Thoracic aorta (tissue), 2 donors: ENCODE measurements around the gene ACTR6. TPM values are rescaled to one million over a fixed set of nuclear protein-coding genes. Genes with fewer than 3 reads are reported as not detected.

Source experiments
- ATAC-seq: fragments of 150-250 bp; one replicate; pipeline ENCODE4 v1.8.0; 2017; ENCODE audit warnings: low read depth; ENCODE audit not compliant: insufficient number of reproducible peaks, low FRiP score
- DNase-seq: peaks from one replicate; pipeline ENCODE4 v3.0.0-alpha.2; 2020; ENCODE audit warnings: low spot score
- H3K27ac ChIP-seq, 2 donors: fragments of 200-600 bp; sonication (generic); 1 replicate in 1 of 2; 2 replicates in 1 of 2; pipeline ENCODE4 v1.5.1; 2016; ENCODE audit warnings: mild to moderate bottlenecking in 2 of 2, moderate library complexity in 2 of 2
- H3K27me3 ChIP-seq: fragments of 200-600 bp; sonication (generic); replicated peaks from 2 replicates; pipeline ENCODE4 v1.6.0; 2016; ENCODE audit warnings: mild to moderate bottlenecking; ENCODE audit not compliant: insufficient read depth
- H3K36me3 ChIP-seq: fragments of 200-600 bp; sonication (generic); one replicate; pipeline ENCODE4 v1.5.1; 2016
- H3K4me1 ChIP-seq, 2 donors: fragments of 200-600 bp; sonication (generic); 1 replicate in 1 of 2; 2 replicates in 1 of 2; pipeline versions ENCODE4 v1.5.1 to v1.6.0; 2016; ENCODE audit warnings: low read depth in 2 of 2, mild to moderate bottlenecking in 1 of 2; ENCODE audit not compliant: control insufficient read depth in 1 of 2
- H3K4me3 ChIP-seq: fragments of 200-600 bp; sonication (generic); 2 replicates; pipeline ENCODE4 v1.5.1; 2016; ENCODE audit warnings: mild to moderate bottlenecking
- H3K9me3 ChIP-seq: fragments of 200-600 bp; sonication (generic); 2 replicates; pipeline ENCODE4 v1.5.1; 2016
- total RNA-seq, 2 donors: library from RNA; depleted of rRNA; stranded (reverse); fragments of >200 nt; gene quantifications; one replicate each; pipeline versions ENCODE4 v1.1.0 to v1.2.3, GENCODE V29; 2016
- TF ChIP-seq, protein P1 (sequence below): fragments of 200-600 bp; sonication (generic); IDR thresholded peaks from one replicate; pipeline ENCODE4 v1.5.1; 2019; ENCODE audit warnings: antibody characterized with exemption

Gene ACTR6
- total RNA-seq, 2 donors from 2014 or later = 17.6 to 130 TPM

DNA sequence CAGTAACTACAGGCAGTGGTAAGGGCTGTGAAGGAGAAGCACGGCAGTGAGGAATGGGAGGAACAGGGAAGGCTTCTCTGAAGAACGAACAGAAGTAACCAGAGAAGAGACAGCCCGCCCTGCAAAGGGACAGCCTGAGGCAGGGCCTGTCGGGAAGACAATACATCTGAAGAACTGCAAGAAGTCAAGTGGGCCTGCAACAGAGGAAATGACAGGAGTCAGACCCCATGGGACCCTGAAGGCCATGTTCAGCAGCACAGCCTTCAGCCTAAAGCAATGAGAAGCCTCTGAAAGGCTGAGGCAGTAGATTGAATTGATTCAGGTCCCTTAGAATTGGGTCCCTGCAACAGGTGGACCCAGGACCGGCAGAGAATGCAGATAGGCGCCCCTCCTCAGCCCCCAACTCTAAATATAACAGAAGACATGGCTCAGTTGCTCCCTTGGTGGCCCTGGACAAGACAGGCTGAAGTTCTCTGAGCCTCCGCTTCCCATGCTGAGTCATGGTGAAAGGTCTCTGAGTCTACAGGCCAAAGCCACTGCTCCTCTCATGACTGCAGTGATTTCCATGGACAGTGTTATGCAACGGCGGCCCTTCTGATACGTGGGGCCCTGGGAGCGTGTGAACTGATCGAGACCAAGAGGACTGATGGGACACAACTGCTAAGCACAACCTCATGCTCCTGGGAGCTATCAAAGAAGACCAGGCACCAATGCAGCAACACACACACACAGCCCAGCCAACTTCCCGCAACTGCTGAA lies 10.8 kb upstream of the ACTR6 start:
- DNase-seq = no peak
- H3K27me3 ChIP-seq = no peaks in the 10 kb centered on the region
- no peaks in the 10 kb centered on the region for H3K36me3 ChIP-seq
- no peak overlapping the region for H3K27ac ChIP-seq
- no peak for ATAC-seq
- H3K4me3 ChIP-seq = no peak overlapping the region
- peaks cover 4 to 18% of the 10 kb centered on the region in 2 donors for H3K4me1 ChIP-seq
- no peaks in the 10 kb centered on the region for H3K9me3 ChIP-seq
- TF ChIP-seq, protein P1, sequence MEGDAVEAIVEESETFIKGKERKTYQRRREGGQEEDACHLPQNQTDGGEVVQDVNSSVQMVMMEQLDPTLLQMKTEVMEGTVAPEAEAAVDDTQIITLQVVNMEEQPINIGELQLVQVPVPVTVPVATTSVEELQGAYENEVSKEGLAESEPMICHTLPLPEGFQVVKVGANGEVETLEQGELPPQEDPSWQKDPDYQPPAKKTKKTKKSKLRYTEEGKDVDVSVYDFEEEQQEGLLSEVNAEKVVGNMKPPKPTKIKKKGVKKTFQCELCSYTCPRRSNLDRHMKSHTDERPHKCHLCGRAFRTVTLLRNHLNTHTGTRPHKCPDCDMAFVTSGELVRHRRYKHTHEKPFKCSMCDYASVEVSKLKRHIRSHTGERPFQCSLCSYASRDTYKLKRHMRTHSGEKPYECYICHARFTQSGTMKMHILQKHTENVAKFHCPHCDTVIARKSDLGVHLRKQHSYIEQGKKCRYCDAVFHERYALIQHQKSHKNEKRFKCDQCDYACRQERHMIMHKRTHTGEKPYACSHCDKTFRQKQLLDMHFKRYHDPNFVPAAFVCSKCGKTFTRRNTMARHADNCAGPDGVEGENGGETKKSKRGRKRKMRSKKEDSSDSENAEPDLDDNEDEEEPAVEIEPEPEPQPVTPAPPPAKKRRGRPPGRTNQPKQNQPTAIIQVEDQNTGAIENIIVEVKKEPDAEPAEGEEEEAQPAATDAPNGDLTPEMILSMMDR = no peak

DNA sequence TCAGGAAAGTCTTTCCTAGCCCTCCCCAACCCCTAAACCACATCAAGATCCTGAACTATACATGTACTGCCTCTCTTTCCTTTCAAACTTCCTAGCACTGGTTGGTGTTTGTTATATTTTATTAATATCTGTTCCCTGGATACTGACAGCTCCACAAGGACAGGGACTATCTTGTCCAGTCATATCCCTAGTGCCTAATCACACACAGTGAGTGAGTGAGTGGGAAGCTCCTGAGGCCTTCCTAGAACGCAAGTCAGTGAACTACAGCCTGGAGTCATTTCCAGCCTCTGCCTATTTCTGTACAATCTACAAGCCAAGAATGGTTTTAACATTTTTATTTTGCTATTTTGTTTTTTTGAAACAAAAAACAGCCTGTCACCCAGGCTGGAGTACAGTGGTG lies 7.5 kb upstream of the ACTR6 start:
- DNase-seq = no peak
- H3K27me3 ChIP-seq = no peaks in the 10 kb centered on the region
- H3K4me1 ChIP-seq = no peaks in the 10 kb centered on the region
- H3K27ac ChIP-seq = no peak overlapping the region
- TF ChIP-seq, protein P1 = no peak
- H3K4me3 ChIP-seq = no peak overlapping the region
- no peaks in the 10 kb centered on the region for H3K36me3 ChIP-seq
- ATAC-seq = no peak
- H3K9me3 ChIP-seq = no peaks in the 10 kb centered on the region

- H3K4me3 ChIP-seq = no peak overlapping the region
- no peaks in the 10 kb centered on the region for H3K9me3 ChIP-seq
- H3K36me3 ChIP-seq = no peaks in the 10 kb centered on the region
- H3K27me3 ChIP-seq = no peaks in the 10 kb centered on the region
- H3K4me1 ChIP-seq = peaks cover 14 to 23% of the 10 kb centered on the region in 2 donors
- no peak overlapping the region for H3K27ac ChIP-seq
- ATAC-seq (no peak), DNase-seq (no peak)
- TF ChIP-seq, protein P1 = no peak
Measured at GRCh38 chr12:100197486-100197885, 3.1 kb upstream of the ACTR6 start.

- peak overlapping the region; percentile 72 for H3K4me3 ChIP-seq
- DNase-seq (no peak), ATAC-seq (no peak)
- H3K9me3 ChIP-seq = no peaks in the 10 kb centered on the region
- TF ChIP-seq, protein P1 = no peak
- peak overlapping the region; percentile 71 to 73 for H3K27ac ChIP-seq
- H3K4me1 ChIP-seq = peaks cover 14 to 23% of the 10 kb centered on the region in 2 donors
- no peaks in the 10 kb centered on the region for H3K27me3 ChIP-seq
- no peaks in the 10 kb centered on the region for H3K36me3 ChIP-seq
Measured at GRCh38 chr12:100199023-100199346, 1.6 kb upstream of the ACTR6 start.

GRCh38 chr12:100199347-100200149 lies 1.1 kb upstream of the ACTR6 start:
- DNase-seq = no peak
- H3K4me1 ChIP-seq = peaks cover 14 to 23% of the 10 kb centered on the region in 2 donors

More at GRCh38 chr12:100199347-100200149, 1.1 kb upstream of the ACTR6 start:
- ATAC-seq = no peak
- no peaks in the 10 kb centered on the region for H3K36me3 ChIP-seq
- peak overlapping the region; percentile 72 for H3K4me3 ChIP-seq
- no peaks in the 10 kb centered on the region for H3K27me3 ChIP-seq
- TF ChIP-seq, protein P1 = no peak
- no peaks in the 10 kb centered on the region for H3K9me3 ChIP-seq
- peak overlapping the region; percentile 71 to 73 for H3K27ac ChIP-seq
